ENCODE data around the gene CES4A. TPM values are rescaled to one million over a fixed set of nuclear protein-coding genes. Genes with fewer than 3 reads are reported as not detected.

CES4A gene
- total and polyA plus RNA-seq, 2 of the 13 experiments (the other 11 are each of a cell fraction or from before 2014, with no cell fraction given), result 0.09 to 0.17 TPM

GRCh38 chr16:67017810-67018488, 29.6 kb downstream of the CES4A start (continued):
- TF ChIP-seq, protein P1, sequence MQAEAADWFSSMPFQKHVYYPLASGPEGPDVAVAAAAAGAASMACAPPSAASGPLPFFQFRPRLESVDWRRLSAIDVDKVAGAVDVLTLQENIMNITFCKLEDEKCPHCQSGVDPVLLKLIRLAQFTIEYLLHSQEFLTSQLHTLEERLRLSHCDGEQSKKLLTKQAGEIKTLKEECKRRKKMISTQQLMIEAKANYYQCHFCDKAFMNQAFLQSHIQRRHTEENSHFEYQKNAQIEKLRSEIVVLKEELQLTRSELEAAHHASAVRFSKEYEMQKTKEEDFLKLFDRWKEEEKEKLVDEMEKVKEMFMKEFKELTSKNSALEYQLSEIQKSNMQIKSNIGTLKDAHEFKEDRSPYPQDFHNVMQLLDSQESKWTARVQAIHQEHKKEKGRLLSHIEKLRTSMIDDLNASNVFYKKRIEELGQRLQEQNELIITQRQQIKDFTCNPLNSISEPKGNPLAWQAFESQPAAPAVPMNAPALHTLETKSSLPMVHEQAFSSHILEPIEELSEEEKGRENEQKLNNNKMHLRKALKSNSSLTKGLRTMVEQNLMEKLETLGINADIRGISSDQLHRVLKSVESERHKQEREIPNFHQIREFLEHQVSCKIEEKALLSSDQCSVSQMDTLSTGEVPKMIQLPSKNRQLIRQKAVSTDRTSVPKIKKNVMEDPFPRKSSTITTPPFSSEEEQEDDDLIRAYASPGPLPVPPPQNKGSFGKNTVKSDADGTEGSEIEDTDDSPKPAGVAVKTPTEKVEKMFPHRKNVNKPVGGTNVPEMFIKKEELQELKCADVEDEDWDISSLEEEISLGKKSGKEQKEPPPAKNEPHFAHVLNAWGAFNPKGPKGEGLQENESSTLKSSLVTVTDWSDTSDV (CRISPR knock-in tag; IDR thresholded peaks at IDR 0.05), result no peak
- TF ChIP-seq RFXAP (CRISPR knock-in tag; IDR thresholded peaks at IDR 0.05; ENCODE audit: borderline replicate concordance) (peak; percentile 81; the same call in 1 of the 2 replicates), RBAK (CRISPR knock-in tag; IDR thresholded peaks at IDR 0.05) (no peak; the same call in 1 of the 2 replicates), ZSCAN9 (CRISPR knock-in tag; IDR thresholded peaks at IDR 0.05; ENCODE audit: borderline replicate concordance) (peak; percentile 47; the same call in 1 of the 2 replicates), FOXO1 (CRISPR knock-in tag; IDR thresholded peaks at IDR 0.05) (no peak), ZSCAN5A (CRISPR knock-in tag; IDR thresholded peaks at IDR 0.05; ENCODE audit: borderline replicate concordance) (peak; percentile 58; the same call in 1 of the 2 replicates), ZNF350 (CRISPR knock-in tag; IDR thresholded peaks at IDR 0.05; ENCODE audit: borderline replicate concordance, low read depth) (peak; percentile 75; the same call in 1 of the 2 replicates), NKX3-1 (CRISPR knock-in tag; IDR thresholded peaks at IDR 0.05) (no peak), ZFP36 (IDR thresholded peaks at IDR 0.05; ENCODE audit: borderline replicate concordance, low read depth, low read length, partially characterized antibody) (no peak), CHD2 (IDR thresholded peaks at IDR 0.05; ENCODE audit: low read depth, low read length) (no peak), ZNF512B (CRISPR knock-in tag; IDR thresholded peaks at IDR 0.05; ENCODE audit: borderline replicate concordance) (0 out of 2 replicates have a peak, but pooled peaks have one; percentile 33), TCF7 (IDR thresholded peaks at IDR 0.05; ENCODE audit: low read depth) (no peak), HNRNPUL1 (IDR thresholded peaks at IDR 0.05; ENCODE audit: low read depth, low read length) (no peak), ZNF660 (CRISPR knock-in tag; IDR thresholded peaks at IDR 0.05; ENCODE audit: borderline replicate concordance, low read depth) (no peak), SSRP1 (CRISPR knock-in tag; IDR thresholded peaks at IDR 0.05) (no peak), ZFP1 (CRISPR knock-in tag; IDR thresholded peaks at IDR 0.05) (peak; percentile 79; the same call in 1 of the 2 replicates)
- TF ChIP-seq, protein P2, sequence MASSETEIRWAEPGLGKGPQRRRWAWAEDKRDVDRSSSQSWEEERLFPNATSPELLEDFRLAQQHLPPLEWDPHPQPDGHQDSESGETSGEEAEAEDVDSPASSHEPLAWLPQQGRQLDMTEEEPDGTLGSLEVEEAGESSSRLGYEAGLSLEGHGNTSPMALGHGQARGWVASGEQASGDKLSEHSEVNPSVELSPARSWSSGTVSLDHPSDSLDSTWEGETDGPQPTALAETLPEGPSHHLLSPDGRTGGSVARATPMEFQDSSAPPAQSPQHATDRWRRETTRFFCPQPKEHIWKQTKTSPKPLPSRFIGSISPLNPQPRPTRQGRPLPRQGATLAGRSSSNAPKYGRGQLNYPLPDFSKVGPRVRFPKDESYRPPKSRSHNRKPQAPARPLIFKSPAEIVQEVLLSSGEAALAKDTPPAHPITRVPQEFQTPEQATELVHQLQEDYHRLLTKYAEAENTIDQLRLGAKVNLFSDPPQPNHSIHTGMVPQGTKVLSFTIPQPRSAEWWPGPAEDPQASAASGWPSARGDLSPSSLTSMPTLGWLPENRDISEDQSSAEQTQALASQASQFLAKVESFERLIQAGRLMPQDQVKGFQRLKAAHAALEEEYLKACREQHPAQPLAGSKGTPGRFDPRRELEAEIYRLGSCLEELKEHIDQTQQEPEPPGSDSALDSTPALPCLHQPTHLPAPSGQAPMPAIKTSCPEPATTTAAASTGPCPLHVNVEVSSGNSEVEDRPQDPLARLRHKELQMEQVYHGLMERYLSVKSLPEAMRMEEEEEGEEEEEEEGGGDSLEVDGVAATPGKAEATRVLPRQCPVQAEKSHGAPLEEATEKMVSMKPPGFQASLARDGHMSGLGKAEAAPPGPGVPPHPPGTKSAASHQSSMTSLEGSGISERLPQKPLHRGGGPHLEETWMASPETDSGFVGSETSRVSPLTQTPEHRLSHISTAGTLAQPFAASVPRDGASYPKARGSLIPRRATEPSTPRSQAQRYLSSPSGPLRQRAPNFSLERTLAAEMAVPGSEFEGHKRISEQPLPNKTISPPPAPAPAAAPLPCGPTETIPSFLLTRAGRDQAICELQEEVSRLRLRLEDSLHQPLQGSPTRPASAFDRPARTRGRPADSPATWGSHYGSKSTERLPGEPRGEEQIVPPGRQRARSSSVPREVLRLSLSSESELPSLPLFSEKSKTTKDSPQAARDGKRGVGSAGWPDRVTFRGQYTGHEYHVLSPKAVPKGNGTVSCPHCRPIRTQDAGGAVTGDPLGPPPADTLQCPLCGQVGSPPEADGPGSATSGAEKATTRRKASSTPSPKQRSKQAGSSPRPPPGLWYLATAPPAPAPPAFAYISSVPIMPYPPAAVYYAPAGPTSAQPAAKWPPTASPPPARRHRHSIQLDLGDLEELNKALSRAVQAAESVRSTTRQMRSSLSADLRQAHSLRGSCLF (CRISPR knock-in tag; IDR thresholded peaks at IDR 0.05; ENCODE audit: borderline replicate concordance), result no peak
